ENCODE measurements around the gene TBX1.

TBX1 gene

GRCh38 chr22:19753996-19754700, 6.4 kb upstream of the TBX1 start:
- DNase-seq: no peak

GRCh38 chr22:19754701-19755144, 5.9 kb upstream of the TBX1 start:
- DNase-seq: no peak

- DNase-seq: no peak
Measured at GRCh38 chr22:19755145-19755710, 5.3 kb upstream of the TBX1 start.

DNA sequence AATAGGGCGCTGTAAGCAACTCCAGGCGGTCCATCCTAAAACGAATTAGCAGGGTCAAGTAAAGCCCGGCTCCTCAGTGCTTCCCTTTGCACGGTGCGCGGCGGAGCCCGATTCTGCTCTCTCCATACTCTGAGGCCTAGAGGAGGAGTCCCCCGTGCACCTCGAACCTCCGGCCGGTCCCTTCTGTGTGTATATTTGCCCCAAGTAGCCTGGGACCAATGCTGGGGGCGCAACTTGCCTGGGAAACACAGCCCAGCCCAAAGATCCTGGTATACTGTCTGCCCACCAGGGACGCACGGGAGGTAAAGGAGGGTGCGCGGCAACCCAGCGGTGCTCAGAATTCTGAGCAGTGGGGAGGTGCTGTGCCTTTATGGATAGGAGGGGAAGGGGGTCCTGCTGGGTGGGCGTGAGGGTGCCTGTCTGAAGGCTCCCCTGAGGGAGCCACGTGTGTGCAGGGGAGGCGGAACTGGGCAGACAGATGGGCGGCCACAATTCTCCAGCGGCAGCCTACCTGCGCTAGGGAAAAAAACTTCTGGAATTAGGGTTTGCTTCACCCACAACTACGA, 4.8 kb upstream of the TBX1 start:
- no peak for DNase-seq

DNA sequence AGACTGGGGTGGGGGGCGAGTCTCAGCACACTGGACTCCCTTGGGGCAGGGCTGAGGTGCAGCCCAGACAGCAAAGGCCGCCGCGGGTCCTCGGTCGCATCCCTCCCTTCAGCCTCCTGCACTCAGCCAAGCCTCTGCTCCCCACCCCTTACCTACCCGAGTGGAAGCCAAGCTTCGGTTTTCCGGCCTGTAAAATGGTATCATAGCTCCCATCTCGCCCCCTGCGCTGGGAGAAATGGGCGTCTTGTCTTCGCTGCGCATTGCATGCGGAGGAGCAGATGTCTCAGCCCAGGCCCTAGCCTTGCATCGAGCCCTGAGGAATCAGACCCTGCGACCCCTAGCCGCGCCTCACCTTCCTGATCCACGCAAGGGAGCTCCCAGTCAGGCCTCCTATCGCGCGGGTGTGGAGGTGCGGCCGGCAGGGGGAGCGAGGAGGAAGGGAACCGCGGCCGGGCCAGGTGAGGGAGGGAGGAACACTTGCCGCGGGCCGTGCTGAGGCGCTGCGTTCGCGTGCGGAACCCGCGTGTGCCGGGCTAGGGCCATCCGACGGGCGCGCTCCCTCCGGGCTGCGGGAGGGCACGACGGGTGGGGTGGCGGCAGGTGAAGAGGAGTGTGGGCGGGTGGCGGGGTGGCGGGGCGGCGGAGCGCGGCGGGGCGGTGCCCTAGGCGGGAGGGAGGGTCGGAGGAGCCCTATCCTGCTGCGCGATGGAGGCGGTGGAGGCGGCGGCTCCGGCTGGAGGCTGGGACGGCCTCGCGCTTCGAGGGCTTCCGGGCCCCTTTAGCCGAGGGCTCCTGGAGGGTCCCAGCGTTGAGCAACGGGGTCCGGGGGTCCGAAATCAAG, 4.1 kb upstream of the TBX1 start:
- peak; percentile 10 to 30 for DNase-seq

GRCh38 chr22:19757140-19757984, 3.2 kb upstream of the TBX1 start:
- DNase-seq: no peak

- DNase-seq: no peak
Measured at GRCh38 chr22:19757985-19758895, 2.3 kb upstream of the TBX1 start.

GRCh38 chr22:19758896-19759426, 1.6 kb upstream of the TBX1 start:
- DNase-seq: no peak

DNA sequence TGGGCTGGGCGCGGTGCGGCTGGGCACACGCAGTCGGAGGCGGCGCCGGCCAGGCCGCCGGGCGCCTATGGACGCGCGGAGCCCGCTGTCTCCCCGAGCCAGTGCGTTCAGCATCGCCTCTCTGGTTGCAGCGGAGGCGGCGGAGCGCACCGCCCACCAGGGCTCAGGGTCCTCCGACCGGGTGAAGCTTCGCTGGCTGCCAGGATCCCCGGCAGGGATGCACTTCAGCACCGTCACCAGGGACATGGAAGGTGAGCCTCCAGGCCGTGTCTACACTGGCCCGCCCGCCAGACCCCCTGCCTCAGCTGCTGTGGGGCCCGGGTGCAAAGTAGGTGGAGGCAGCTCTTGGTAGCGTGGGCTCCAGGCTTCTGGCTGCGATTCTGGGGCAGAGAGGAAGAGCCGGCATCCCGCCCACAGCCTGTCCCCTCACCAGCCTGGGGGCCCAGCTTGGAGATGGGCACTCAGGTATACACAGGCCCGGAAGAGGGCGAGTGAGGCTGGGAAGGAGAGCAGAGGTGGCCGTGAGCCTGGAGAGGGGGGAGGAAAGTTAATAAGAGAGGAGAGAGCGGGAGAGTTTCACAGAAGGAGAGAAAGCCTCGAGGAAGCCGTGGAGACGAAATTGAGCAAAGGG, 1.0 kb upstream of the TBX1 start:
- DNase-seq: no peak

DNA sequence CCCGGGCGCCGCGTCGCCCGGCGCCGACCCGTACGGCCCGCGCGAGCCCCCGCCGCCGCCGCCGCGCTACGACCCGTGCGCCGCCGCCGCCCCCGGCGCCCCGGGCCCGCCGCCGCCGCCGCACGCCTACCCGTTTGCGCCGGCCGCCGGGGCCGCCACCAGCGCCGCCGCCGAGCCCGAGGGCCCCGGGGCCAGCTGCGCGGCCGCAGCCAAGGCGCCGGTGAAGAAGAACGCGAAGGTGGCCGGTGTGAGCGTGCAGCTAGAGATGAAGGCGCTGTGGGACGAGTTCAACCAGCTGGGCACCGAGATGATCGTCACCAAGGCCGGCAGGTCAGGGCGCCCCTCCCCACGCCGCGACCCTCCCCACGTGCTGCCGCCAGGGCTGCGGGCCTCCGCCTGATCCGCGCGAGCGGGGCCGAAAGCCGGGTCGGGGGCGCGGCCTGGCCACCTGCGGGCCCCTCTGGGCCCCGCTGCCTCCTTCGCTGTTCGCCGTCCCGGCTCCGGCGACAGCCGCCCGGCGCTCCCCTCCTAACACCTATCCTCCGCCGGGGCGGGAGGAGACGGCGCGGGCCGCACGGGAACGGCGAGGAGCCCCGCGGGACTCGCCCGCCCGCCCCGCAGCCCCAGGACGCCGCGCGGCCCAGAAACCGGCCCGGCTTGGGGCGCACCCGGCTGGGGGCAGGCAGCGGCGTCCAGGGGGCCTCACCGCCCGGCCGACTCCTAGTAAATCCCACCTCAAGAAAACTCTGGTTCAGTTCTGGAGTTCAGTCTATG, 560 bp downstream of the TBX1 start:
- no peak for DNase-seq

DNA sequence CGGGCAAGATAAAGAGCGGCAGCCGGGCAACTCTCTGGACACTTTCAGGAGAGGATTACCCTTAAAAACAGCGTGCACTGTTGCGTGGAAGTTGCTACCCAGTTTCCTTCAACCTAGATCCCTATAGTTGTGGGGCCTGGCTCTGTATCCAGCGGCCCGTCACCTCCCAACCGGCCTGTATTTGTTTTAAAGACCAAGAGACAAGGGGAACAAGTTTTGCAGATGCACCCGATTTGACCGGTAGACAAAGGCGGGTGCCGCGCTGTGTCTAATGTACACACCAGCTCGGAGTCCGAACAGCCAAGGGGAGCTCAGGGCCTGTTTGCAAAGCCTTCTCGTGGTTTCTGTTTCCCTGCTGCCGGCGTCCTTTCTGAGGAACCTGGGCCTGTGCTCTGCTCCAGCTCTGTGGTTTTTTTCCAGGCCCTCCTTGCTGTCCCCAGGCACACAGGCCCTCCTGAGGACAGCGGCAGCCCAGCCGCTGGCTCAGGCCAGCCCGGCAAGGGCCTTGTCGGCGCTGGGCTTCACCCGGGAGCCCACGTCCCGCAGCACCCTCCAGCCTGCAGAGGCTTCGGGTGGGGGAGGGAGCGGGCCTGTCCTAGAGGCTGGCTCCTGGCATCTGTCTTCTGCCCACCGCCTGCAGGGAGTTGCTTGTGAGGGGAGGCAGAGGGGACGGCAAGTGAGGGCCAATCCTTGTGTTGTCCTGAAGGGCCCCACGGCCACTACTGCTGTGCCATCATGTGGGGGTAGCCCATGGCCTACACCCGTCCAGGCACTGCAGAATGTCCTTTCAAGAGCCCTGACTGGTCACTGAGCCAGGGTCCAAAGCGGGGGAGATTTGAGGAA, 1.4 kb downstream of the TBX1 start:
- DNase-seq: no peak

- DNase-seq: no peak
Measured at GRCh38 chr22:19762568-19763457, 2.2 kb downstream of the TBX1 start.

GRCh38 chr22:19763458-19764298, 3.1 kb downstream of the TBX1 start:
- DNase-seq: no peak

- no peak for DNase-seq
Measured at GRCh38 chr22:19764299-19764593, 3.7 kb downstream of the TBX1 start.

DNA sequence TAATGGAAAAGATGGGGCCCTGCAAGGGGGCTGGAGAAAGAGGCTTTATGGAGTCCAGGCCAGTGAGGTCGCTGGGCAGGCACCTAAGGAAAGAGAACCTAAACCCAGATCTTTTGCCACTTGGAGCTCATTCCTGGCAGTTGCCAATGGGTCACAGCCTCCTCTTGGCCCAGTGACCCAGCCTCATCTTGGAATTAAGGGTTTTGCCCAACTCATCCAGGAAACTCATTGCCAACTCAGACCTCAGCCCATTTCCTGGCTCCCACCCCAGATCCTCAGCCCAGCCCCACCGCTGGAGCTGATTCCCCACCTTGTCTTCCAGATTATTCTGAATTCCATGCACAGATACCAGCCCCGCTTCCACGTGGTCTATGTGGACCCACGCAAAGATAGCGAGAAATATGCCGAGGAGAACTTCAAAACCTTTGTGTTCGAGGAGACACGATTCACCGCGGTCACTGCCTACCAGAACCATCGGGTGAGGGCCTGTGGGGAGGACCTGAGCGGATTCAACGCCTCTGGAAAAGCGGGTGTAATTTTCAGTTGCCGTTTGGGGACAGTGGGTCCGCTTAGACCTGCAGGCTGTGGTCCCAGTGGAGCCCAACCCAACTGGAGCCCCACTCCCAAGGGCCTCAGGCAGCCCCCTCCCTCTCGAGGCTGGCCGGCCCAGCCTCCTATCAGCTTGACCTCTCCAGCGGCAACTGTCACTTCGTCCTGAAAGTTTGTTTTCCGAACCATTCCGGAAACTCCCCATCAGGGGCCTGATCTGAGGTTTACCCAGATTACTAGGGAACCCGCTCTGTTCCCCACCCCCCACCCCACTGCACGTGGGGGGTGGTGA, 4.3 kb downstream of the TBX1 start:
- no peak for DNase-seq

All from SHP77 (cell line).